SJSA1 (cell line): Measurements from ENCODE around the gene PAK2. TPM values are rescaled to one million over a fixed set of nuclear protein-coding genes. Genes with fewer than 3 reads are reported as not detected.
A peak's percentile ranks its signal among the peaks of the same experiment; 100 is the strongest.

Experiments
- DNase-seq, 2 experiments: peaks; one replicate each; pipeline ENCODE4 v3.0.0-alpha.2; 2015 to 2020; ENCODE audit warnings: low spot score in 2 of 2, low read depth in 1 of 2
- H3K27ac ChIP-seq: fragments of 250-450 bp; sonication (Bioruptor Pico); 2 replicates; pipeline ENCODE4 v1.5.1; 2020; ENCODE audit warnings: mild to moderate bottlenecking, moderate library complexity
- H3K27me3 ChIP-seq: fragments of 250-450 bp; sonication (Bioruptor Pico); replicated peaks from 2 replicates; pipeline ENCODE4 v1.5.1; 2020; ENCODE audit warnings: mild to moderate bottlenecking, moderate library complexity
- H3K36me3 ChIP-seq: fragments of 250-450 bp; sonication (Bioruptor Pico); 2 replicates; pipeline ENCODE4 v1.5.1; 2020; ENCODE audit warnings: mild to moderate bottlenecking
- H3K4me1 ChIP-seq: fragments of 250-450 bp; sonication (Bioruptor Pico); replicated peaks from 2 replicates; pipeline ENCODE4 v1.6.1; 2021; ENCODE audit warnings: mild to moderate bottlenecking
- H3K4me3 ChIP-seq: fragments of 250-450 bp; sonication (Bioruptor Pico); 2 replicates; pipeline ENCODE4 v1.5.1; 2020; ENCODE audit warnings: mild to moderate bottlenecking
- H3K9me3 ChIP-seq: fragments of 250-450 bp; sonication (Bioruptor Pico); replicated peaks from 2 replicates; pipeline ENCODE4 v1.5.1; 2020; ENCODE audit warnings: mild to moderate bottlenecking
- total RNA-seq: library from RNA; depleted of rRNA; stranded (reverse); fragments of >200 nt; shearing (Covaris generic); gene quantifications from 2 replicates; pipeline ENCODE4 v1.2.3, GENCODE V29; 2014

PAK2 gene
- total RNA-seq, 1 experiment from 2014 or later = 22.4 TPM

DNA sequence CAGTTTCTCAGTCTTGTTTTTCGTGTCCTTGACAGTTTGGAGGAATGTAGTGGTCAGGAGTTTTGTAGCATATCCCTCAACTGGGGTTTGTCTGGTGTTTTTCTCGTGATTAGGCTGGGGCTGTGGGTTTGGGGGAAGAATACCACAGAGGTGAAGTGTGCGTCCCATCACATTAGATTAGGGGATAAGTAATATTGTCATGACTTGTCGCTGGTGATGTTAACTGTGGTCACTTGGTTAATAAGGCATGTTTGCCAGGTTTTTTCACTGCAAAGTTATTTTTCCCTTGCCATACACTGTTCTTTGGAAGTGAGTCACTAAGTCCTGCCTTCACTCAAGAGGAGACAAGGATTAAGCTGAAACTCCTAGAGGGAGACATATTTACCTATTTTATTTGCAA, 39.1 kb downstream of the PAK2 start:
- Histone ChIP-seq H3K36me3 (peaks cover 7% of the 10 kb centered on the region; the same call in 1 of the 2 replicates), H3K27ac (no peak overlapping the region), H3K27me3 (no peaks in the 10 kb centered on the region), H3K4me1 (peaks cover 10% of the 10 kb centered on the region), H3K4me3 (no peak overlapping the region), H3K9me3 (peaks cover 5% of the 10 kb centered on the region; the same call in 1 of the 2 replicates)
- peak in 1 of 2 experiments; percentile 12 for DNase-seq

DNA sequence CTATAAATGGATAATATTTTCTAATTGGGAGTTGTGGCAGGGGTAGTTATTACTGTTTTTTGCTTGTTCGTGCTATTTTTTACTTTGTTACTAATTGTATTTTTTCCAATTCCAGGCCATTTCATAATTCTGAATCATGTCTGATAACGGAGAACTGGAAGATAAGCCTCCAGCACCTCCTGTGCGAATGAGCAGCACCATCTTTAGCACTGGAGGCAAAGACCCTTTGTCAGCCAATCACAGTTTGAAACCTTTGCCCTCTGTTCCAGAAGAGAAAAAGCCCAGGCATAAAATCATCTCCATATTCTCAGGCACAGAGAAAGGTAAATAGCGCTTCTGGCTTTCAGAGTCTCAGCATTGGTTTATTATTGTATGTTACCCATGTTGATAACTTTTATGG, 42.9 kb downstream of the PAK2 start:
- Histone ChIP-seq H3K9me3 (peaks cover 5% of the 10 kb centered on the region; the same call in 1 of the 2 replicates), H3K36me3 (peaks cover 13% of the 10 kb centered on the region), H3K4me1 (peaks cover 10% of the 10 kb centered on the region), H3K4me3 (no peak overlapping the region), H3K27me3 (no peaks in the 10 kb centered on the region), H3K27ac (no peak overlapping the region)
- no peak for DNase-seq

DNA sequence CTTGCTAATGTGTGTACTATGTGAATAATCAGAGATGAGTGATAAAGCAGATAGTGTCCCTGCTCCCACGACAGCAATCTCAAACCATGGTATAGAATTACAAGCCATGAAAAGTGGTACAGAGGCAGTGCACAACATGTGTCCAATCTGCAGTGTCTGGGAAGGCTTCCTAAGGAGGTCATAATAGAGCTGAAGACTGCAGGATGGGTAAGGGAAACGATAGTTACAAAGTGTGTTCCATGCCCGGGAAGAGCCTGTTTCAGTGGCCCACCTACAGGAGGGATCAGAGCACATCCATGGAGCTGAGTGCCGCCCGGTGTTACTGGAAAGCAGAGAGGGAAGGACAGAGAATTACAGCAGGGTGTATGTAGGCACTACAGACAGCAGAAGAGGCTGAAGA, 48.9 kb downstream of the PAK2 start:
- no peaks in the 10 kb centered on the region for H3K9me3 ChIP-seq
- DNase-seq = no peak
- H3K36me3 ChIP-seq = peaks cover 8% of the 10 kb centered on the region
- H3K27me3 ChIP-seq = no peaks in the 10 kb centered on the region; the same call in 1 of the 2 replicates
- peaks cover 16% of the 10 kb centered on the region for H3K4me1 ChIP-seq
- no peak overlapping the region for H3K4me3 ChIP-seq
- no peak overlapping the region for H3K27ac ChIP-seq

DNA sequence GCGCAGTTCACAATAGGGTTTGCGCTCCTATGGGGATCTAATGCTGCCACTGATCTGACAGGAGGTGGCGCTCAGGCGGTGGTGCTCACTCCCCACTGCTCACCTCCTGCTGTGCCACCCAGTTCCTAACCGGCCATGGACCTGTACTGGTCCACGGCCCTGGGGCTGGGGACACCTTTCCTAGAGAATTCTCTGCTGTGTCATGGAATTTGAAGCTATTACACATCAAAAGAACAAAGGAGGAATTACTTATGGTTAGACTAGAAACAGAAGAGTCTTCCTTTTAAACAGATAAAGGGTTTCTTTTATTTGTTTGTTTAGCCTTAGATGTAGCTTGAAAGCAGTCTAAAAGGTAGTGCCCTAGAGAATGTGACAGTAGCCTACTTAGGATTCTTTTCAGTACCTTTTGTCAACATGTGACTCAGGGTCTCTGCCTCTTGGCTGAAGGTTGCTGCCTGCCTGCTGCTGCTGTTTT, 50.3 kb downstream of the PAK2 start:
- H3K9me3 ChIP-seq = no peaks in the 10 kb centered on the region
- H3K27me3 ChIP-seq = no peaks in the 10 kb centered on the region; the same call in 1 of the 2 replicates
- H3K4me3 ChIP-seq = no peak overlapping the region
- H3K4me1 ChIP-seq = peaks cover 18% of the 10 kb centered on the region
- H3K27ac ChIP-seq = no peak overlapping the region
- DNase-seq = peak in 1 of 2 experiments; percentile 10
- peaks cover 8% of the 10 kb centered on the region for H3K36me3 ChIP-seq

DNA sequence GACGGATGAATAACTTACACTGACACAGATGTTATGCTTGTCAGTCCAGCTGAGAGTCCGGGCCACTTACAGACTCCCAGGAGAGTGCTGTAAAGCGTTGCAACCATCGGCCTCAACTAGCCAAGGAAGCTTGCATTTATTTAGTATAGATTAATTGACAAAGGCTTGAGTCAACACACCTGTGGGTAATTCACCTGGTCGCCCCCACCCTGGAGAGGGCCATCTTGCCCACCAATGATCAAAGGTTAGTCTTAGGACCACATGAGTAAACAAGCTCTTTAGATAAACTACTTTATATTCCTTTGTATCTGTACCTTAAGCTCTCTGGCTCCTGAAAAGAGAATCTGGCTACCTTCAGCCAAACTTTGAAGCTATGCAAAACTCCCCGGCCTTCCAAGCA, 51.0 kb downstream of the PAK2 start:
- peaks cover 18% of the 10 kb centered on the region for H3K4me1 ChIP-seq
- H3K4me3 ChIP-seq = no peak overlapping the region
- no peak overlapping the region for H3K27ac ChIP-seq
- DNase-seq = no peak
- H3K36me3 ChIP-seq = peaks cover 5% of the 10 kb centered on the region
- no peaks in the 10 kb centered on the region for H3K9me3 ChIP-seq
- H3K27me3 ChIP-seq = no peaks in the 10 kb centered on the region; the same call in 1 of the 2 replicates

DNA sequence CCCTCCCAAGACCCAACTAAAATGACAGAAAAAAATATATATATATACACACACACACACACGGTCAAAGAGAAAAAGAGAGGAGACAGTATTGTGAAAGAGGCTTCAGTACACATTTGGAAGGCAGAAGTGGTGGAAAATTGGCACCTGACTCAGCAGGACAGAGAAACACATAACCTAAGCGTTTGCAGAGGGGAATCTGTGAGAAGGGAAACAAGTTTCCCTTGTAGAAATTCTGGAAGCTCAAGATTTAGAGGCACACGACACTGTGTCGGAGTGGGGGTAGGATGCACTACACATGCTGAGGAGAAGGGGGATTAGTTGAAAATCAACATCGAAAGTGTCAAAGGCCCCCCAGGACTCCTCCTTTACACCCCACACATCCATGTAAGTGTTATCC, 53.1 kb downstream of the PAK2 start:
- Histone ChIP-seq H3K4me3 (no peak overlapping the region), H3K9me3 (no peaks in the 10 kb centered on the region), H3K4me1 (peaks cover 18% of the 10 kb centered on the region), H3K27me3 (no peaks in the 10 kb centered on the region; the same call in 1 of the 2 replicates), H3K36me3 (peaks cover 5% of the 10 kb centered on the region), H3K27ac (no peak overlapping the region)
- no peak for DNase-seq

DNA sequence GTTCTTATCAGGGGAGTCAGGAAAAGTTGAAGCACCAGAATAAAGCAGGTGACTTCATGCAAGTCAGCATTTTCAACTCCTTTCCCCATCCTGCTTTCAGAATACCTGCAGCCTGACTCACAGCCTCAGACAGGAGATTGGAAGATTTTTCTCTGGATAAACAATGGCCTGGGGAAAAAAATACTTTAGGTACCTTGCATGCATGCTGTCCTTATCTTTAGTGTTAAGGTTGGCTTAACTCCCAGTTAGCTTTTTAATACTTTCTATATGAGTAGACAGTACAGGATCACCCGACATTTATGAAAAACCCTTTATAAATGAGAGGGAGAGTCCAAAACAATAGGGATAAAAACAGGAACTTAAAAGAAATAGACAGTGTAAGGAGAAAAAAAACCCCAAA, 53.6 kb downstream of the PAK2 start:
- Histone ChIP-seq H3K27ac (no peak overlapping the region), H3K4me1 (peaks cover 18% of the 10 kb centered on the region), H3K9me3 (no peaks in the 10 kb centered on the region), H3K36me3 (peaks cover 5% of the 10 kb centered on the region), H3K27me3 (no peaks in the 10 kb centered on the region; the same call in 1 of the 2 replicates), H3K4me3 (no peak overlapping the region)
- peak in 1 of 2 experiments; percentile 38 for DNase-seq

DNA sequence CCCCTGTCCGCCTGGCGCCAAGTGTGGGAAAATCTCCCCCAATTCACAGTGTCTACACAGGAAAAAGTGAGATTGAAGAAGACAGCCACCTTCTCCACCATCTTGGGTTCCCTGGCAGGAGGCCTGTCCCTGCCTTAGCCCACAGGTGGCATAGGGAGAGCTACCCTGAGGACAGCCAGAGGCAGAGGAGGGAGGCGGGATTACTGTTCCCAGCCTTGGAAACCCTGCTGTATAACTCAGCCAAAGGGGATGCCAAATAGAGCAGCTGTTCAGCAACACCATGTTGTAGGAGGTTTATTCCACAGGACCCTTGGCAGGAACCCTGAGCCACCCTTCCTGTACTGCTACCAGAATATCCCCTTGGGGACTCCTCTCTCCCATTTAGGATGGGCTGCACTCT, 54.8 kb downstream of the PAK2 start:
- no peak for DNase-seq
- Histone ChIP-seq H3K4me3 (no peak overlapping the region), H3K27ac (no peak overlapping the region), H3K27me3 (no peaks in the 10 kb centered on the region; the same call in 1 of the 2 replicates), H3K4me1 (peaks cover 18% of the 10 kb centered on the region), H3K9me3 (no peaks in the 10 kb centered on the region), H3K36me3 (peaks cover 5% of the 10 kb centered on the region)

DNA sequence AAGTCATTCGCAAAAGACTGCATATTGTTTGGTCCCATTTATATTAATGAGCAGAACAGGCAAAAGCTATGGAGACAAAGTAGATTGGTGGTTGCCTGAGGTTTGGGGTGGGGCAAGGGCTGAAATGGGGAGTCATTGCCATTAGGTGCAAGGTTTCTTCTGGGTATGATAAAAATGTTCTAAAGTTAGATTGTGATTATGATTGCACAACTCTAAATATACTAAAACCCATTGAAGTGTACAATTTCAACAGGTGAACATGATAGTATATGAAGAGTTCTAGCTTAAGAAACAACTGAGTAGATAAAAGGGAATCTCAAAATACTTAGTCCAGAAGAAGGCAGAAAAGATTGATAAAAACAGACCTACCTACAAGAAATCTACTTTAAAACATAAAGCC, 56.7 kb downstream of the PAK2 start:
- Histone ChIP-seq H3K4me1 (peaks cover 11% of the 10 kb centered on the region), H3K27ac (no peak overlapping the region), H3K9me3 (no peaks in the 10 kb centered on the region), H3K27me3 (no peaks in the 10 kb centered on the region; the same call in 1 of the 2 replicates), H3K36me3 (peaks cover 5% of the 10 kb centered on the region), H3K4me3 (no peak overlapping the region)
- no peak for DNase-seq

DNA sequence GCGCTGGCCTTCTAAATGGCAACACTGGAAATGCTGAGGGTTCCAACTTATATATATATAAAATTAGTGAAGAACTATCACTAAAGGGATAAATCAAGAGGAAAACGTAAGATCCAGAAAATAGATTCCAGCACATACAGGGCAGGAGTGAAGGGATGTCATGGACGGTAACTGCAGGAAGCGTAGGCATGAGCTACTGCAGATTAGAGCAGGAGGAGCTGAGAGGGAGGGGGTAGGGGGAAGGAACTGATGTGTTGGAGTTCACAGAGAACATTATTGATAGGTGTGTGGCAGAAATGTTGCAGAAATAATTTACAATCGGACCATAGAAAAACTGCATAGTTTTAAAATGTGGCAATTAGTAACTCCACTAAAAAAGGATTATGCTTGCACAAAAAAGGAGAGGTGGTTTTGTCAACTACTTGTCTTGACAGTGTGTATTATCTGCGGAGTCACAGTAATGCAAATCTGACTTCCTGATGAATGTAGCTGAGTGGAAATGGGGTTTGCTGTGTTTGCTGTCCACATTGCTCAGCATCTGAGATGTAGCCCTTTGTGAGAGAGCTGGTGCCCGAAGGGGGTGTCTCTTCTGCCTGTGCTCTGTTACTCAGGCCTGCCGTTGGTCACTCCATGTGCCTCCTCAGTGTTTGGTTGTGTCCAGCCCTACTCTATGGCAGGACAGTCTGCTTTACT, 61.2 kb downstream of the PAK2 start:
- no peak overlapping the region for H3K4me3 ChIP-seq
- no peak for DNase-seq
- H3K27ac ChIP-seq = no peak overlapping the region
- no peaks in the 10 kb centered on the region for H3K9me3 ChIP-seq
- H3K36me3 ChIP-seq = peaks cover 19% of the 10 kb centered on the region
- no peaks in the 10 kb centered on the region for H3K4me1 ChIP-seq
- no peaks in the 10 kb centered on the region for H3K27me3 ChIP-seq

DNA sequence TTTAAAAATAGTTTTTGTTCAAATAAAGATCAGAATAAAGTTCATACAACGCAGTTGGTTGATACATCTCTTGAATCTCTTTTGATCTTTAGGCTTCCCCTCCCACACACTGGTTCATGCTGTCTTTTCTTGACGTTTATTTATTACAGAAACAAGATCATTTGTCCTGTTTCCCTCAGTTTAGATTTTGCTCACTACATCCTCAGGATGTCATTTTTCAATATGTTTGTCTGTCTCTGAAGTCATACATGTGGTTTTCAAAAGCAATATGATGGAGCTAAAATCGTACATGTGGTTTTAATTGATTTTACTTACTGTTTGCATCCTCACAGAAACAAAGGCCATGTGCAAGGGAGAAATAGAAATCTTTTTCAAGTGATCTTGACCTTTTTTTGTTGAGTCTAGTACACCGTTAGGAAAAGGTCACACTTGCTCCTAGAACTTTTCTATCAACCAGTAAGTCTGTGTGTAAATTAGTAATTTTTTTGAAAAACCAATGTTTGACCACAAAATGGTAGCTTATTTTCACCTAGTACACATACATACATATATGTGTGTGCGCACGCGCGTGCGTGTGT, 64.3 kb downstream of the PAK2 start:
- no peaks in the 10 kb centered on the region for H3K9me3 ChIP-seq
- no peaks in the 10 kb centered on the region for H3K27me3 ChIP-seq
- no peak overlapping the region for H3K4me3 ChIP-seq
- H3K27ac ChIP-seq = no peak overlapping the region
- no peak for DNase-seq
- H3K4me1 ChIP-seq = no peaks in the 10 kb centered on the region
- H3K36me3 ChIP-seq = peaks cover 39% of the 10 kb centered on the region

DNA sequence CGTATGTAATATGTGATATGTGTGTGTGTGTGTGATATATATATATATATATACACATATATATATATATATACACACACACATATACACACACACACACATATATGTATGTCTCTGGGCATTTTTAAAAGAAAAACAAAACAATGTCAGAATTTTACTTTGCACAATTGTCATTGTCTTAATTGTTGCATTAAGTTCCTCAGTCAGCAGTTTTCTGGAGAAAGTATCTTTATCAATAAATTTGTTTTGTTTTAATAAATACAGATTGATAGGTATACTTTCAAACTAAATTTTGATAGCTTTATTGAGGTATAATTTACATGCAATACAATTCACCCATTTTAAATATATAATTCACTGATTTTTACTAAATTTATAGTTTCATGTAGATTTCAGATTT, 65.1 kb downstream of the PAK2 start:
- no peak overlapping the region for H3K4me3 ChIP-seq
- DNase-seq = no peak
- no peak overlapping the region for H3K27ac ChIP-seq
- H3K36me3 ChIP-seq = peaks cover 41% of the 10 kb centered on the region
- H3K27me3 ChIP-seq = no peaks in the 10 kb centered on the region
- no peaks in the 10 kb centered on the region for H3K4me1 ChIP-seq
- no peaks in the 10 kb centered on the region for H3K9me3 ChIP-seq

DNA sequence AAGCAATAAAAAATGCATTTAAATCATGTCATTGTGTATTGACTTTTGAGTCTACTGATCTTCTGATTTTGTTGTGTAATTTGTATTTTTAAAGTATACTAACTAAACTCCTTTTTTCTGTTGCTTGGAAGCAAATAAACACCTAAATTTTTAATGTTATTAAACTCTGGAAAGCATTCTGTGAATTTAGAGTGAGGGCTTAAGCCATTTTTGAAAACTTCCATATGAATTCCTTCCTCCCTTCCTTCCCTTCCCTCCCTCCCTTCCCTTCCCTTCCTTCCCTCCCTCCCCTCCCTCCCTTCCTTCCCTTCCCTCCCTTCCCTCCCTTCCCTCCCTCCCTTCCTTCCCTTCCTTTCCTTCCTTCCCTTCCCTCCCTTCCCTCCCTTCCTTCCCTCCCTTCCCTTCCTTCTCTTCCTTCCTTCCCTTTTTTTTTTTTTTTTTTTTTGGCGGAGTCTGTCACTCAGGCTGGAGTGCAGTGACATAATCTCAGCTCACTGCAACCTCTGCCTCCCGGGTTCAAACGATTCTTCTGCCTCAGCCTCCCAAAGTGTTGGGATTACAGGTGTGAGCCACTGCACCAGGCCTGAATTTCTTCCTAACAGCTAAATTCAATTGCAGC, 71.4 kb downstream of the PAK2 start:
- no peak for DNase-seq
- Histone ChIP-seq H3K36me3 (peaks cover 56% of the 10 kb centered on the region), H3K9me3 (no peaks in the 10 kb centered on the region)

DNA sequence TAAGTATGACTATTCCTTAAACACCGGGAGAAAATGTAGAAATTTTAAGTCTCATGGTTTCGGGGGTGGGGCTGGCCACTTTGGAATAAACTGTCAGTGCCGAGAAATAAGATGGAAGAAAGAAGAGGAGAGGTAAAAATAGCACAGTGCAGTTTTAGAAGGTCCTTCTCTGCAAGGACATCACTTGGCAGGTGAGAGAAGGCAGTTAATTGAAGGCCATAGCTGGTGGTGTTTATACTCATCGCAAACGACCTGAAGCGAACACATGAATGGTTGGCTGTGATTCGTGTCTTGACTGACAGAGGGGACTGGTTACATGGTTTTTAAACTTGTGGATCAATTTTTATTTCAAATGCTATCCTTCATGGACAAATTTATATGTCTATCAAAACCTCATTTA, 73.2 kb downstream of the PAK2 start:
- Histone ChIP-seq H3K36me3 (peaks cover 40% of the 10 kb centered on the region), H3K4me3 (no peak overlapping the region), H3K27ac (no peak overlapping the region), H3K27me3 (no peaks in the 10 kb centered on the region), H3K4me1 (no peaks in the 10 kb centered on the region), H3K9me3 (no peaks in the 10 kb centered on the region)
- DNase-seq = no peak

More for the DNA sequence above, 71.4 kb downstream of the PAK2 start:
- Histone ChIP-seq H3K4me1 (no peaks in the 10 kb centered on the region), H3K4me3 (no peak overlapping the region), H3K27me3 (no peaks in the 10 kb centered on the region), H3K27ac (no peak overlapping the region)
